HepG2 (cell line): Measurements from ENCODE around the gene MARCHF6. TPM values are rescaled to one million over a fixed set of nuclear protein-coding genes. Genes with fewer than 3 reads are reported as not detected.
A peak's percentile ranks its signal among the peaks of the same experiment; 100 is the strongest.

ENCODE experiments used
- CBX5 ChIP-seq: sonication (generic); formaldehyde crosslinking; IDR thresholded peaks from 2 replicates; pipeline ENCODE4 v1.4.0; 2020; ENCODE audit warnings: missing genetic modification reagents, borderline replicate concordance
- GLMP ChIP-seq: sonication (generic); formaldehyde crosslinking; IDR thresholded peaks from 2 replicates; pipeline ENCODE4 v1.9.0; 2021; ENCODE audit warnings: missing genetic modification reagents, mild to moderate bottlenecking, borderline replicate concordance
- GMEB2 ChIP-seq: IDR thresholded peaks from 2 replicates; pipeline ENCODE4 v1.6.1; 2016; ENCODE audit warnings: missing biosample characterization, missing genetic modification reagents, low read depth
- HDAC2 ChIP-seq: sonication (generic); formaldehyde crosslinking; IDR thresholded peaks from 2 replicates; pipeline ENCODE4 v1.4.0; 2020; ENCODE audit warnings: missing genetic modification reagents
- HOXD1 ChIP-seq: sonication (generic); formaldehyde crosslinking; IDR thresholded peaks from 2 replicates; pipeline ENCODE4 v1.5.0; 2020; ENCODE audit warnings: missing genetic modification reagents
- ISX ChIP-seq: sonication (generic); formaldehyde crosslinking; conservative IDR thresholded peaks from 2 replicates; pipeline ENCODE4 v1.5.0; 2020; ENCODE audit warnings: missing genetic modification reagents
- MAZ ChIP-seq, 2 experiments: sonication (generic) in 1 of 2; formaldehyde crosslinking in 1 of 2; IDR thresholded peaks; 2 replicates each; pipeline versions ENCODE4 v1.5.0 to v1.6.1; 2012 to 2020; ENCODE audit warnings: low read depth in 2 of 2, mild to moderate bottlenecking in 2 of 2, borderline replicate concordance in 1 of 2, improper control_type of control experiment in 1 of 2, low read length in 1 of 2, missing genetic modification reagents in 1 of 2, moderate library complexity in 1 of 2
- PHF20 ChIP-seq: sonication (generic); formaldehyde crosslinking; IDR thresholded peaks from 2 replicates; pipeline ENCODE4 v1.5.0; 2020; ENCODE audit warnings: mild to moderate bottlenecking, missing genetic modification reagents
- SIN3B ChIP-seq: fragments of 150-350 bp; IDR thresholded peaks from 2 replicates; pipeline ENCODE4 v1.6.1; 2014; ENCODE audit warnings: low read length
- SOX6 ChIP-seq, 2 experiments: fragments of 450-650 bp in 1 of 2; sonication (generic) in 1 of 2; formaldehyde crosslinking in 1 of 2; IDR thresholded peaks; 2 replicates each; pipeline versions ENCODE4 v1.4.0 to v1.6.1; 2017 to 2020; ENCODE audit warnings: antibody characterized with exemption in 1 of 2, mild to moderate bottlenecking in 1 of 2, missing genetic modification reagents in 1 of 2
- ZBTB14 ChIP-seq: sonication (generic); formaldehyde crosslinking; IDR thresholded peaks from 2 replicates; pipeline ENCODE4 v1.4.0; 2020; ENCODE audit warnings: missing genetic modification reagents
- ZNF121 ChIP-seq: sonication (generic); formaldehyde crosslinking; IDR thresholded peaks from 2 replicates; pipeline ENCODE4 v1.5.0; 2020; ENCODE audit warnings: mild to moderate bottlenecking, missing genetic modification reagents
- ZNF225 ChIP-seq: sonication (generic); formaldehyde crosslinking; IDR thresholded peaks from 2 replicates; pipeline ENCODE4 v1.4.0; 2020; ENCODE audit warnings: mild to moderate bottlenecking, missing genetic modification reagents
- ZNF264 ChIP-seq: sonication (generic); formaldehyde crosslinking; IDR thresholded peaks from 2 replicates; pipeline ENCODE4 v1.4.0; 2020; ENCODE audit warnings: missing genetic modification reagents
- ZNF441 ChIP-seq: sonication (generic); formaldehyde crosslinking; IDR thresholded peaks from 2 replicates; pipeline ENCODE4 v1.7.0; 2021; ENCODE audit warnings: missing genetic modification reagents, borderline replicate concordance
- ZNF503 ChIP-seq: sonication (generic); formaldehyde crosslinking; IDR thresholded peaks from 2 replicates; pipeline ENCODE4 v1.4.0; 2020; ENCODE audit warnings: missing genetic modification reagents
- ZNF543 ChIP-seq: sonication (generic); formaldehyde crosslinking; IDR thresholded peaks from 2 replicates; pipeline ENCODE4 v1.4.0; 2020; ENCODE audit warnings: mild to moderate bottlenecking, missing genetic modification reagents
- ZNF558 ChIP-seq: sonication (generic); formaldehyde crosslinking; IDR thresholded peaks from 2 replicates; pipeline ENCODE4 v1.9.0; 2022; ENCODE audit warnings: mild to moderate bottlenecking, missing genetic modification reagents, borderline replicate concordance
- ZNF740 ChIP-seq: sonication (generic); formaldehyde crosslinking; IDR thresholded peaks from 2 replicates; pipeline ENCODE4 v1.4.0; 2020; ENCODE audit warnings: missing genetic modification reagents
- ZNF770 ChIP-seq: sonication (generic); formaldehyde crosslinking; IDR thresholded peaks from 2 replicates; pipeline ENCODE4 v1.5.0; 2020; ENCODE audit warnings: mild to moderate bottlenecking, missing genetic modification reagents
- polyA plus RNA-seq, 8 experiments: library from polyadenylated mRNA; depleted of rRNA in 3 of 8; stranded (reverse) in 7 of 8; unstranded in 1 of 8; fragments of >200 nt; fragmentation: Illumina TruSeq in 4 of 8; extraction: Trizol in 4 of 8; gene quantifications; 2 replicates each; pipeline versions ENCODE4 v1.2.1 to v1.2.3, GENCODE V29; 2011 to 2016; ENCODE audit warnings: low read depth in 4 of 8, missing spikeins in 1 of 8, mixed read lengths in 1 of 8; ENCODE audit not compliant: insufficient read depth in 1 of 8
- total RNA-seq, 5 experiments: library from RNA; depleted of rRNA; stranded (reverse); fragments of >200 nt; fragmentation: Illumina TruSeq; extraction: Trizol; gene quantifications; 2 replicates each; pipeline ENCODE4 v1.2.3, GENCODE V29; 2016; ENCODE audit warnings: low read depth in 1 of 5

MARCHF6 gene
- total and polyA plus RNA-seq, 2 of the 13 experiments (the other 11 are each of a cell fraction or from before 2014, with no cell fraction given) = 48.6 to 107 TPM

- TF ChIP-seq SOX6 (IDR thresholded peaks at IDR 0.05) = no peak
- peak; percentile 80 for TF ChIP-seq SOX6 (CRISPR knock-in tag; IDR thresholded peaks at IDR 0.05)
- no peak; the same call in 1 of the 2 replicates for TF ChIP-seq SIN3B
- peak; percentile 76 for TF ChIP-seq ZNF770 (CRISPR knock-in tag)
- no peak for TF ChIP-seq ZNF503 (CRISPR knock-in tag)
- peak; percentile 87 for TF ChIP-seq ZNF740 (CRISPR knock-in tag)
- no peak for TF ChIP-seq ZNF225 (CRISPR knock-in tag)
- no peak for TF ChIP-seq ZBTB14
- TF ChIP-seq HDAC2 (CRISPR knock-in tag) = no peak; the same call in 1 of the 2 replicates
- TF ChIP-seq ZNF264 (CRISPR knock-in tag) = peak; percentile 80
- TF ChIP-seq PHF20 = peak; percentile 84
- peak; percentile 5; the same call in 1 of the 2 replicates for TF ChIP-seq GMEB2 (CRISPR knock-in tag)
- TF ChIP-seq ZNF543 = peak; percentile 39; the same call in 1 of the 2 replicates
- TF ChIP-seq ZNF558 (CRISPR knock-in tag) = peak; percentile 87; the same call in 1 of the 2 replicates
- peak; percentile 62; the same call in 1 of the 2 replicates for TF ChIP-seq ISX (CRISPR knock-in tag)
- 0 out of 2 replicates have a peak, but pooled peaks have one; percentile 75 for TF ChIP-seq CBX5 (CRISPR knock-in tag)
- no peak for TF ChIP-seq ZNF121
- no peak; the same call in 1 of the 2 replicates for TF ChIP-seq ZNF441 (CRISPR knock-in tag)
- TF ChIP-seq MAZ (IDR thresholded peaks at IDR 0.05; ENCODE audit: borderline replicate concordance, low read depth, low read length) = no peak
- peak; percentile 90 for TF ChIP-seq MAZ (CRISPR knock-in tag; IDR thresholded peaks at IDR 0.05; ENCODE audit: low read depth)
- peak; percentile 54; the same call in 1 of the 2 replicates for TF ChIP-seq HOXD1 (CRISPR knock-in tag)
- TF ChIP-seq GLMP = no peak
These were observed at the start of gene MARCHF6 (continued) for GRCh38 chr5:10353241-10354047.
